Pulmonary artery endothelial cell (primary cell): Measurements from ENCODE around the gene GOLGA6A. TPM values are rescaled to one million over a fixed set of nuclear protein-coding genes. Genes with fewer than 3 reads are reported as not detected.
"Not testable (repeated sequence)": the region's sequence is repeated elsewhere in the genome, so short reads cannot be mapped to it uniquely, and the experiment has no call there.

ENCODE experiments used
- DNase-seq: peaks from one replicate; pipeline ENCODE4 v3.0.0-alpha.2; 2011; ENCODE audit warnings: low read depth, low spot score
- total RNA-seq: library from RNA; depleted of rRNA; stranded (reverse); fragments of >200 nt; gene quantifications from 2 replicates; pipeline ENCODE4 v1.2.3, GENCODE V29; 2014

Gene GOLGA6A
- total RNA-seq, 1 donor from 2014 or later: not detected

- no peak for DNase-seq
Observed at GRCh38 chr15:74053941-74054529, 28.3 kb downstream of the GOLGA6A start.

- no peak for DNase-seq
Observed at GRCh38 chr15:74053517-74053916, 28.8 kb downstream of the GOLGA6A start.

GRCh38 chr15:74052271-74053260 lies 29.8 kb downstream of the GOLGA6A start:
- DNase-seq: not testable (repeated sequence)

- no peak for DNase-seq
Observed at GRCh38 chr15:74050556-74051234, 31.7 kb downstream of the GOLGA6A start.

- DNase-seq: no peak
Observed at GRCh38 chr15:74050127-74050526, 32.2 kb downstream of the GOLGA6A start.

GRCh38 chr15:74046275-74046674 lies 36.1 kb downstream of the GOLGA6A start:
- no peak for DNase-seq

- DNase-seq: no peak
Observed at GRCh38 chr15:74045636-74046274, 36.6 kb downstream of the GOLGA6A start.

GRCh38 chr15:74045184-74045583 lies 37.2 kb downstream of the GOLGA6A start:
- DNase-seq: no peak

GRCh38 chr15:74044267-74045110 lies 37.9 kb downstream of the GOLGA6A start:
- no peak for DNase-seq

GRCh38 chr15:74043425-74044266 lies 38.7 kb downstream of the GOLGA6A start:
- DNase-seq: no peak

GRCh38 chr15:74042603-74043424 lies 39.5 kb downstream of the GOLGA6A start:
- DNase-seq: no peak

GRCh38 chr15:74041777-74042435 lies 40.4 kb downstream of the GOLGA6A start:
- DNase-seq: no peak

- DNase-seq: no peak
Observed at GRCh38 chr15:74041311-74041756, 41.0 kb downstream of the GOLGA6A start.

- DNase-seq: peak; percentile 20
Observed at GRCh38 chr15:74040109-74040850, 42.1 kb downstream of the GOLGA6A start.

- no peak for DNase-seq
Observed at GRCh38 chr15:74039656-74040010, 42.7 kb downstream of the GOLGA6A start.

- no peak for DNase-seq
Observed at GRCh38 chr15:74038707-74039655, 43.4 kb downstream of the GOLGA6A start.
